ENCODE results near the gene CD48.

The CD48 gene

DNA sequence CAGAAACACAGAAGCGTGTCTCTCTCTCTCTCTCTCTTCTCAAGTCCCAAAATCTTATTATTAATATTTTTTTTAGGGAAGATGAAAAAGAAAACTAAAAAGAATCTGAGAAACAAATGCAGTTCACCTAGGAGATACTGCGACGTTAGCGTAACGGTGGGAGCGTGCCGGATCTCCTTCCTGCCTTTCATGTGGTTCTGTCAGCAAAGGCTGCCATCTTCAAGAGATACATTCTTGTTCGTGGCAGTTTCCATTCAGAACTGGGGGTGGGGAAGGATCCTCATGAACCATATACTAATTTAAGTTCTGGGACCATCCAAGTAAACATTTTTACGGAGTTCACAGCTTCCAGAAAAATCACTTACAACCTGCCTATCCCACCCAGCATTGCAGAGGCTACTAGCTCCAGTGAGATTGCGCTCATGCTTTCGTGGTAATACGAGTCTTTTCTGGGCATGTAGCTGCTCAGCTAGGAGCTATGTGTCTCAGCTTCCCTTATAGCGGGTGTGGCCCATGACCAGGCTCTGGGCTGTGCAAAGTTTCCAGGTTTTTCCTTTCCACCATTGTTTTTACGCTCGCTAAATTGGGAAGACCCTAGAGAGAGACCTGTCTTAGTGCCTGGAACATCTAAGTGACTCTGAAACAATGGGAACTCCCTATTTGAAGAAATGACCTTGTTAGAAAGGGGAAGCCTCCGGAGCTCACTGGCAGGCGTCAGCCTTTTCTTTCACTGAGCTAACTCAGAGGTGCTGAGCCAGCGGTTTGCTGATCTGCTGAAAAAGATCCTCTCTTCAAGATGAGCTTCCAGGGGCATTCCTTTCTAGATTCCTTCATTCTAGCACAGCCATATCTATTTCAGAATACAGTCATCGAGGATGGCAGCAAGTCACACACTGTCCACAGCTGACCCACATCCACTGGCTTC, 82.1 kb downstream of the CD48 start:
- DNase-seq: no peak

DNA sequence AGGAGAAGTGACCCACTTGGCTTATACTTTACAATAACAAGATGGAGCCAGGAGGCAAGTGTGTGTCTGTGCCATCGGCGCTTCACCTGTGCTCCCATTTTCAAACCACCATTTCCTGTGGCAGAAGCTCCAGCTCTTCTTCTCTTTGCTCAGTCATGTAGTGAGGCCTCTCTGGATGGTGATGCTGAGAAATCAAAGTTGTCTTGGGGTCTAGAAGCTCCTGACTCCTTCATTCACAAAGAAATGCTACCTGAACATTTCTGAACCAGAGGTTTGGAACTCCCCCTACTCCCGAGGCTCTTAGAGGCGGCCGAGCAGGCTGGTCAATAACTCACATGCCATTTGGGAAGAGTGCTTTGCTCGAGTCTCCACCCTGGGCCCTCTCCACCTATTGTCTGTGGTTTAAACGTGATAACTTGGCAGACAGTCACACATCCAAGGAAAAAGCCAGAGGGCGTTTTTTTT, 82.8 kb downstream of the CD48 start:
- DNase-seq: no peak
